ENCODE measurements around the gene SPATA3. TPM values are rescaled to one million over a fixed set of nuclear protein-coding genes. Genes with fewer than 3 reads are reported as not detected.

Gene SPATA3
- total and polyA plus RNA-seq, 2 of the 13 experiments (the other 11 are each of a cell fraction or from before 2014, with no cell fraction given): not detected

- TF ChIP-seq CEBPZ (IDR thresholded peaks at IDR 0.05; ENCODE audit: low read length) (no peak), EZH2 (conservative IDR thresholded peaks at IDR 0.05; ENCODE audit: low read depth, low read length) (peak; percentile 96), ZNF687 (CRISPR knock-in tag; IDR thresholded peaks at IDR 0.05) (peak; percentile 27; the same call in 1 of the 2 replicates), TEAD2 (CRISPR knock-in tag; IDR thresholded peaks at IDR 0.05) (no peak), SNAI1 (CRISPR knock-in tag; IDR thresholded peaks at IDR 0.05; ENCODE audit: borderline replicate concordance) (no peak)
These were observed 38.8 kb upstream of the SPATA3 start (continued) for GRCh38 chr2:230956827-230957755.
